ENCODE results near the gene CCT6B.

CCT6B gene, protein sequence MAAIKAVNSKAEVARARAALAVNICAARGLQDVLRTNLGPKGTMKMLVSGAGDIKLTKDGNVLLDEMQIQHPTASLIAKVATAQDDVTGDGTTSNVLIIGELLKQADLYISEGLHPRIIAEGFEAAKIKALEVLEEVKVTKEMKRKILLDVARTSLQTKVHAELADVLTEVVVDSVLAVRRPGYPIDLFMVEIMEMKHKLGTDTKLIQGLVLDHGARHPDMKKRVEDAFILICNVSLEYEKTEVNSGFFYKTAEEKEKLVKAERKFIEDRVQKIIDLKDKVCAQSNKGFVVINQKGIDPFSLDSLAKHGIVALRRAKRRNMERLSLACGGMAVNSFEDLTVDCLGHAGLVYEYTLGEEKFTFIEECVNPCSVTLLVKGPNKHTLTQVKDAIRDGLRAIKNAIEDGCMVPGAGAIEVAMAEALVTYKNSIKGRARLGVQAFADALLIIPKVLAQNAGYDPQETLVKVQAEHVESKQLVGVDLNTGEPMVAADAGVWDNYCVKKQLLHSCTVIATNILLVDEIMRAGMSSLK

DNA sequence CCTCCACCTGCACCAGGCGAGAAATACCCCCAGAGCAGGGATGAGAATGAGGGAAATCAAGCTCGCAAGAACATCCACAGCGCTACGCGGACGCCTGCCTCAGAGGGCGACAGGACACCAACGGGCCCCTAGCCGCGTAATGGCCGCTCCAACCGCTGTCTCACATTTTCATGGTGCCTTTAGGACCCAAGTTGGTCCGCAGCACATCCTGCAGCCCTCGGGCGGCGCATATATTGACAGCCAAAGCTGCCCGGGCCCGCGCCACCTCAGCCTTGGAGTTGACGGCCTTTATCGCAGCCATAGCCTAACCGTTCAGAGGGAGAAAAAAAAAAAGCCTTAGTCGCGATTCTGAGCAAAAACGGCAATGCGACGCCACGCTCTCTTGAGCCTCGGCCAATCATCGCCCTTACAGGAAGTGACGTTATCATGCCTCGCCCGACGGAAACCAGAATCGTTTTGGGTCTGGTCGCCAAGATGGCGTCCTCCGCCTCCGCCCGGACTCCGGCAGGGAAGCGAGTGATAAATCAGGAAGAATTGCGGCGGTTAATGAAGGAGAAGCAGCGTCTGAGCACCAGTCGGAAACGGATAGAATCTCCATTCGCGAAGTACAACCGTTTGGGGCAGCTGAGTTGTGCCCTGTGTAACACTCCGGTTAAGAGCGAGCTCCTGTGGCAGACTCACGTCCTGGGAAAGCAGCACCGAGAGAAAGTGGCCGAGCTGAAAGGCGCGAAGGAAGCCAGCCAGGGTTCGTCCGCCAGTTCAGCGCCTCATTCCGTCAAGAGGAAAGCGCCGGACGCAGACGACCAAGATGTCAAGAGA is at the start of gene CCT6B, which contains the start of gene ZNF830:
CCT6B (minus strand) TSS at position 368 of the 819 bp plus-strand sequence; CDS start at position 301, 67 bp downstream.
ZNF830 (plus strand) TSS at position 448 of the 819 bp plus-strand sequence; CDS start at position 475, 27 bp downstream.
- Histone ChIP-seq H3F3A (ENCODE audit: insufficient read depth) (no peaks in the 10 kb centered on the region), H2AFZ (ENCODE audit: low read depth, low read length, severe bottlenecking) (peak within 1 kb of the TSS; percentile 87), H3K4me3 (ENCODE audit: insufficient read depth, low read length, poor library complexity, severe bottlenecking) (peak within 1 kb of the TSS; percentile 85), H3K9me2 (replicated peaks; ENCODE audit: insufficient read depth, low read length) (no peaks in the 10 kb centered on the region), H4K20me1 (ENCODE audit: low read depth, low read length) (no peaks in the 10 kb centered on the region), H3K4me2 (ENCODE audit: low read depth, low read length, poor library complexity, severe bottlenecking) (peak within 1 kb of the TSS; percentile 72), H3K36me3 (ENCODE audit: low read length) (peaks cover 9% of the 10 kb centered on the region; the same call in 1 of the 2 replicates), H3K9ac (ENCODE audit: low read length) (peak within 1 kb of the TSS; percentile 78), H3K9me3 (ENCODE audit: insufficient read depth, low read length) (no peaks in the 10 kb centered on the region), H3K27me3 (ENCODE audit: low read length) (no peaks in the 10 kb centered on the region), H3K27ac (ENCODE audit: low read depth, low read length) (peak within 1 kb of the TSS; percentile 42), H3K79me2 (ENCODE audit: insufficient read depth, low read length) (peaks cover 22% of the 10 kb centered on the region)
- TF ChIP-seq EZH2phosphoT487 (conservative IDR thresholded peaks at IDR 0.05; ENCODE audit: low read length), result no peak
- TF ChIP-seq, protein P1, sequence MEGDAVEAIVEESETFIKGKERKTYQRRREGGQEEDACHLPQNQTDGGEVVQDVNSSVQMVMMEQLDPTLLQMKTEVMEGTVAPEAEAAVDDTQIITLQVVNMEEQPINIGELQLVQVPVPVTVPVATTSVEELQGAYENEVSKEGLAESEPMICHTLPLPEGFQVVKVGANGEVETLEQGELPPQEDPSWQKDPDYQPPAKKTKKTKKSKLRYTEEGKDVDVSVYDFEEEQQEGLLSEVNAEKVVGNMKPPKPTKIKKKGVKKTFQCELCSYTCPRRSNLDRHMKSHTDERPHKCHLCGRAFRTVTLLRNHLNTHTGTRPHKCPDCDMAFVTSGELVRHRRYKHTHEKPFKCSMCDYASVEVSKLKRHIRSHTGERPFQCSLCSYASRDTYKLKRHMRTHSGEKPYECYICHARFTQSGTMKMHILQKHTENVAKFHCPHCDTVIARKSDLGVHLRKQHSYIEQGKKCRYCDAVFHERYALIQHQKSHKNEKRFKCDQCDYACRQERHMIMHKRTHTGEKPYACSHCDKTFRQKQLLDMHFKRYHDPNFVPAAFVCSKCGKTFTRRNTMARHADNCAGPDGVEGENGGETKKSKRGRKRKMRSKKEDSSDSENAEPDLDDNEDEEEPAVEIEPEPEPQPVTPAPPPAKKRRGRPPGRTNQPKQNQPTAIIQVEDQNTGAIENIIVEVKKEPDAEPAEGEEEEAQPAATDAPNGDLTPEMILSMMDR (IDR thresholded peaks at IDR 0.05; ENCODE audit: insufficient read depth, low read length, poor library complexity, severe bottlenecking), result no peak

DNA sequence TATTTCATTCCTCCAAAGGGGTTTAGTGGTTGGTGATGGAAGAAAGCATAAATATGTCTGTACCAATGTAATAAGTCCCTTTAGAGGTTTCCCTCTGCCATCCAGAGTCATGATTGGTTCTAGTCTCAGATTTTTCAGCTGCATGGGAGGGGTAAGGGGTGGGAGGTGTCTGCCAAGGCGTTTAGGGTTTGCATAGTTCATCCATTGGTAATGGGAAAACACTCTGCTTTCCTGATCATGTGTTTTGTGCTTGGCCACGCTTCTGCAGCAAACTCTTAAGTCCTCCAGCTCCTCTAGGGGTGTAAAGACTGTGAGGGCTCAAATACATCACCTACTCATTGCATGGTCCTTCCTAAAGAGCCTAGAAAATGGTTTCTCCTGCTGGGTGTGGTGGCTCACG is 48.8 kb upstream of the CCT6B start:
- Histone ChIP-seq H3K9ac (ENCODE audit: low read length) (no peak overlapping the region), H3K4me3 (ENCODE audit: insufficient read depth, low read length, poor library complexity, severe bottlenecking) (no peak overlapping the region), H3K36me3 (ENCODE audit: low read length) (no peaks in the 10 kb centered on the region), H4K20me1 (ENCODE audit: low read depth, low read length) (no peaks in the 10 kb centered on the region), H3K27ac (ENCODE audit: low read depth, low read length) (no peak overlapping the region), H3F3A (ENCODE audit: insufficient read depth) (no peaks in the 10 kb centered on the region), H3K79me2 (ENCODE audit: insufficient read depth, low read length) (no peaks in the 10 kb centered on the region), H3K9me2 (replicated peaks; ENCODE audit: insufficient read depth, low read length) (no peaks in the 10 kb centered on the region), H2AFZ (ENCODE audit: low read depth, low read length, severe bottlenecking) (no peak overlapping the region), H3K9me3 (ENCODE audit: insufficient read depth, low read length) (no peaks in the 10 kb centered on the region), H3K27me3 (ENCODE audit: low read length) (no peaks in the 10 kb centered on the region), H3K4me2 (ENCODE audit: low read depth, low read length, poor library complexity, severe bottlenecking) (no peak overlapping the region)
- TF ChIP-seq EZH2phosphoT487 (conservative IDR thresholded peaks at IDR 0.05; ENCODE audit: low read length), result no peak
- TF ChIP-seq, protein P1 (IDR thresholded peaks at IDR 0.05; ENCODE audit: insufficient read depth, low read length, poor library complexity, severe bottlenecking), result no peak

DNA sequence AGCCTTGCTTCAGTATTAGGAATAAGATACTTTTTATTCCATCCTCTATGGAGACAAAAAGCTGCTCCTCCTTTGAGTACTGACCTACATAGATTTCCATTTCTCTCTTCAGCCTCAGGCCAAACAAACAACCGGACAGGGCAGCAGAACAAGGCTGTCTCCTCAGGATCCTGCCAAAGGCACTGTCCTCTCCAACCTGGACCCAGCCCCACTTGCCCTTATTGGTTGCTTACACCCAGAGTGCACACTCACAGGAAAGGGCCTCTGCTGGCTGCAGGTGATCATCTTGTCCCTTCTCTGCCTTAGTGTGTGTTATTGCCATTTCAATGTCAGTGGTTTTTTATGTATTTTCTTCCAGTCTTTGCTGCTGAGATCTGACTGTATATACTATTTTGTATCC is 45.7 kb upstream of the CCT6B start:
- Histone ChIP-seq H2AFZ (ENCODE audit: low read depth, low read length, severe bottlenecking) (no peak overlapping the region), H3K4me2 (ENCODE audit: low read depth, low read length, poor library complexity, severe bottlenecking) (no peak overlapping the region), H3K79me2 (ENCODE audit: insufficient read depth, low read length) (no peaks in the 10 kb centered on the region), H3K9ac (ENCODE audit: low read length) (no peak overlapping the region), H3K27me3 (ENCODE audit: low read length) (no peaks in the 10 kb centered on the region), H3K36me3 (ENCODE audit: low read length) (no peaks in the 10 kb centered on the region), H4K20me1 (ENCODE audit: low read depth, low read length) (no peaks in the 10 kb centered on the region), H3K4me3 (ENCODE audit: insufficient read depth, low read length, poor library complexity, severe bottlenecking) (no peak overlapping the region), H3K9me3 (ENCODE audit: insufficient read depth, low read length) (no peaks in the 10 kb centered on the region), H3K27ac (ENCODE audit: low read depth, low read length) (no peak overlapping the region), H3F3A (ENCODE audit: insufficient read depth) (no peaks in the 10 kb centered on the region), H3K9me2 (replicated peaks; ENCODE audit: insufficient read depth, low read length) (no peaks in the 10 kb centered on the region)
- no peak for TF ChIP-seq EZH2phosphoT487 (conservative IDR thresholded peaks at IDR 0.05; ENCODE audit: low read length)
- TF ChIP-seq, protein P1 (IDR thresholded peaks at IDR 0.05; ENCODE audit: insufficient read depth, low read length, poor library complexity, severe bottlenecking), result no peak

Data from SU-DHL-6 (cell line).